Measurements from ENCODE around the gene ARFGAP3.

The ARFGAP3 gene

GRCh38 chr22:42764895-42765363 is 92.1 kb downstream of the ARFGAP3 start:
- CTCF ChIA-PET: interaction anchor here (0.7 to 1.0 kb wide), 3 partner anchors 19 to 124 kb away, joined by 3 to 4 read pairs (median 3); partner anchors contain the start of gene ATP5MGL
- POLR2A ChIA-PET: no interaction called here
- Histone ChIP-seq H3K27ac (ENCODE audit: extremely low read depth, low read depth, low read length) (no peak overlapping the region), H3K4me1 (ENCODE audit: control insufficient read depth, insufficient read depth, low read length) (peaks cover 2% of the 10 kb centered on the region; the same call in 1 of the 2 replicates), H3K9me3 (ENCODE audit: control insufficient read depth, insufficient read depth, low read depth, low read length) (no peaks in the 10 kb centered on the region), H3K36me3 (ENCODE audit: control insufficient read depth in 2 of 2, insufficient read depth in 1 of 2, low read length in 2 of 2) (no peaks in the 10 kb centered on the region), H3K4me3 (ENCODE audit: low read depth, low read length) (no peak overlapping the region)
- no peak for TF ChIP-seq ZNF324 (tag by site-specific recombination; IDR thresholded peaks at IDR 0.05)
- no peak for TF ChIP-seq MZF1 (tag by site-specific recombination; IDR thresholded peaks at IDR 0.05; ENCODE audit: borderline replicate concordance)
- no peak for TF ChIP-seq SCRT1 (tag by site-specific recombination; IDR thresholded peaks at IDR 0.05; ENCODE audit: borderline replicate concordance)
- no peak for TF ChIP-seq ZFP37 (tag by site-specific recombination; IDR thresholded peaks at IDR 0.05)
- no peak for TF ChIP-seq TRIM28 (IDR thresholded peaks at IDR 0.05; ENCODE audit: borderline replicate concordance, low read length)
- no peak for TF ChIP-seq SP7 (tag by site-specific recombination; IDR thresholded peaks at IDR 0.05)
- TF ChIP-seq IKZF3 (tag by site-specific recombination; IDR thresholded peaks at IDR 0.05): no peak
- no peak for TF ChIP-seq ZNF777 (tag by site-specific recombination; IDR thresholded peaks at IDR 0.05; ENCODE audit: borderline replicate concordance)
- no peak for TF ChIP-seq SETDB1 (IDR thresholded peaks at IDR 0.05; ENCODE audit: insufficient read length, low read length)
- no peak for TF ChIP-seq ZNF529 (tag by site-specific recombination; IDR thresholded peaks at IDR 0.05; ENCODE audit: insufficient replicate concordance)
- TF ChIP-seq OSR2 (tag by site-specific recombination; IDR thresholded peaks at IDR 0.05): no peak

GRCh38 chr22:42763965-42764480 is 93.0 kb downstream of the ARFGAP3 start:
- Histone ChIP-seq H3K4me1 (ENCODE audit: control insufficient read depth, insufficient read depth, low read length) (no peaks in the 10 kb centered on the region), H3K27ac (ENCODE audit: extremely low read depth, low read depth, low read length) (no peak overlapping the region), H3K4me3 (ENCODE audit: low read depth, low read length) (no peak overlapping the region), H3K9me3 (ENCODE audit: control insufficient read depth, insufficient read depth, low read depth, low read length) (no peaks in the 10 kb centered on the region), H3K36me3 (ENCODE audit: control insufficient read depth in 2 of 2, insufficient read depth in 1 of 2, low read length in 2 of 2) (no peaks in the 10 kb centered on the region)
- ChIA-PET POLR2A (no interaction called here), CTCF (interaction anchor here (0.6 to 1.0 kb wide), 3 partner anchors 17 to 104 kb away, joined by 3 to 4 read pairs (median 4); no protein-coding TSS in a partner anchor)
- TF ChIP-seq GLIS1 (tag by site-specific recombination; IDR thresholded peaks at IDR 0.05): no peak
- TF ChIP-seq SCRT1 (tag by site-specific recombination; IDR thresholded peaks at IDR 0.05; ENCODE audit: borderline replicate concordance): no peak
- TF ChIP-seq REST (tag by site-specific recombination; IDR thresholded peaks at IDR 0.05): no peak
- no peak for TF ChIP-seq ZNF19 (tag by site-specific recombination; IDR thresholded peaks at IDR 0.05; ENCODE audit: low read depth)
- no peak for TF ChIP-seq ZNF677 (tag by site-specific recombination; IDR thresholded peaks at IDR 0.05)
- no peak for TF ChIP-seq KLF17 (tag by site-specific recombination; IDR thresholded peaks at IDR 0.05)
- no peak for TF ChIP-seq ZNF280D (tag by site-specific recombination; IDR thresholded peaks at IDR 0.05)
- no peak for TF ChIP-seq ZNF404 (tag by site-specific recombination; IDR thresholded peaks at IDR 0.05)
- TF ChIP-seq ZNF292 (tag by site-specific recombination; IDR thresholded peaks at IDR 0.05; ENCODE audit: borderline replicate concordance, low read depth): no peak
- no peak for TF ChIP-seq ZNF157 (tag by site-specific recombination; IDR thresholded peaks at IDR 0.05)
